HG03354 (cell line): Measurements from ENCODE around the gene SUSD4.

Experiments used
- ATAC-seq: cut with Tn5 transposase; IDR thresholded peaks from one replicate; pipeline ENCODE4 v1.9.1; 2021; ENCODE audit warnings: mild to moderate bottlenecking; ENCODE audit not compliant: unreplicated experiment, poor library complexity, severe bottlenecking

SUSD4 gene

DNA sequence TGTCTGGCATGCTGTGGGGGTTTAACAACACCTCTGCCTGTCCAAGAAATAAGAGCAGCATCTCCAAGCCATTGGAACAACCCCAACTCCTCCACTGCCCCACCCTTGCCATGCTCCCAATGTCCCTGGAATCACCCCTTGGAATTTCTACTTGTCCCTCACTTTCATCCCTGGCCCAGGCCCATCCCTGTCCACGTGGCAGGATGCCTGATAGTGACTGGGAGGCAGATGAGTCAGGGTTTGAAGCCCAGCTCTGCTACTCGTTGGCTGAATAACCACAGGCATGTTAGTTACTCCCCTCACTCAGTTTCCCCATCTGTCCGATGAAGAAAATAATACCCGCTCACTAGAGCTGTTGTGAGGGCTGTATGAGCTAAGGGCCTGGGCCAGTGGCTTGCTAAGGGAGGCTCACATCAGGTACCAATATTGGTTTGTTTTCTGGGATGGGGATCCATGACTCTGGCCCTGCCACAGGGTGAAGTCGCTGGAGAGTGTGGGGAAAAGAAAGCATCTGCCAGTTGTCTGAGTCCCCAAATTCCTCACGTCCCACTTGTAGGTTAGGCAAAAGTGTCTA is 121.5 kb downstream of the SUSD4 start:
- ATAC-seq: no peak

DNA sequence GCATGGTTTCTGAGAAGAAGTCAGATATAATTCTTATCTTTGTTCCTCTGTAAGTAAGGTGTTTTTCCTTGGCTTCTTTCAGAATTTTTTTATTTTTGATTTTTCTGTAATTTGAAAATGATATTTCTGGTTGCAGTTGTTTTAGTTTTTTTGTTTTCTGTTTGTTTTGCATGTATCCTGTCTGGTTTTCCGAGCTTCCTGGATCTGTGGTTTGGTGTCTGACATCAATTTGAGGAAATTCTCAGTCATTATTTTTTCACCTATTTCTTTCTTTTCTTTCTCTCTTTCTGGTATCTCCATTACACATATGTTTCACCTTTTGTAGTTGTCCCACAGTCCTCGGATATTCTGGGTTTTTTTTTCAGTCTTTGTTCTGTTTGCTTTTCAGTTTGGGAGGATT is 123.9 kb downstream of the SUSD4 start:
- ATAC-seq: no peak

DNA sequence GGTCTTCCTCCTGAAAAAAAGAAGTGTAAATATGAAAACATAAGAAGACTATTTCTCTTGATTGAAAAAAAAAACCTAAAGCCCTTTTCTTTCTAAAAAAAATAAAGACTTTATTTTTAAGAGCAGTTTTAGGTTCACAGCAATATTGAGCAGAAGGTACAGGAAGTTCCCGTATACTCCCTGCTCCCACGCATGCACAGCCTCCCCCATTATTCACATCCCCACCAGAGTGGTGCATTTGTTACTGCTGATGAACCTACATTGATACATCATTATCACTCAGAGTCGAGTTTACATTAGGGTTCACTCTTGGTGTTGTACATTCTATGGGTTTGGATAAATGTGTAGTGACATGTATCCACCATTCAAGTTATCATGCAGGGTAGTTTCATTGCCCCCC is 128.9 kb downstream of the SUSD4 start:
- no peak for ATAC-seq

DNA sequence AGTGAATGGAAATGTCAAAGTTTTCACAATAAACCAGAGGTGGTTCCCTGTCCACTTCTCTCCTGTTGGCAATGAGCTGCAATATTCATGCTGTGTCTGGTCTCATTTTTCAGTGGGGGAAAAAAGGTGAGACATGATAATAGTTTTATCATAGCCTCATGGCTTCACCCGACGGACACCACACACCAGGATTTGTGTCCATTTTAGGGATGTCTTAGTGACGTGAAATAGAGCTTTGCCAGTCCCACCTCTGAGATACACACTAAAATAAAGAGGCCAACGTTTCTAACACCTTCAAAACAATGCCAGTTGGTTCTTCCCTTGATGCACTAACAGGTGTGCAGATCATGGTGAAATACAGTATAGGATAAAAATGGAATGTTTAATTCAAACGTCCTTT is 129.4 kb downstream of the SUSD4 start:
- no peak for ATAC-seq

DNA sequence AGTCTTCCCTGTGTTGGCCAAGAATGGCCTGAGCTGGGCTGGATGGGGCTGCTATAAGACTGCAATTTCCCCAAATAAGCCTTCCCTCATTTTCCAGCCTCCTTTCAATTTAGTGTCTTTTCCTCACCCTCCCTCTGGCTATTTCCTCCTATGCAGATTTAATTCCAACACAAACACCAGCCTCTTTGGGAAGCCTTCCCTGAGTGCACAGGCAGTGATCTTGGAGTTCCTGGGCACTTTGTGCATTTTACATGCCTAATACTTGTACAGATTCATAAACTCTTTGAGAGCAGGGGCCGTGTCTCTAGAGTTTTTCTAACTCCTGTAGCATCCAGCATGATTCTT is 129.8 kb downstream of the SUSD4 start:
- ATAC-seq: no peak

DNA sequence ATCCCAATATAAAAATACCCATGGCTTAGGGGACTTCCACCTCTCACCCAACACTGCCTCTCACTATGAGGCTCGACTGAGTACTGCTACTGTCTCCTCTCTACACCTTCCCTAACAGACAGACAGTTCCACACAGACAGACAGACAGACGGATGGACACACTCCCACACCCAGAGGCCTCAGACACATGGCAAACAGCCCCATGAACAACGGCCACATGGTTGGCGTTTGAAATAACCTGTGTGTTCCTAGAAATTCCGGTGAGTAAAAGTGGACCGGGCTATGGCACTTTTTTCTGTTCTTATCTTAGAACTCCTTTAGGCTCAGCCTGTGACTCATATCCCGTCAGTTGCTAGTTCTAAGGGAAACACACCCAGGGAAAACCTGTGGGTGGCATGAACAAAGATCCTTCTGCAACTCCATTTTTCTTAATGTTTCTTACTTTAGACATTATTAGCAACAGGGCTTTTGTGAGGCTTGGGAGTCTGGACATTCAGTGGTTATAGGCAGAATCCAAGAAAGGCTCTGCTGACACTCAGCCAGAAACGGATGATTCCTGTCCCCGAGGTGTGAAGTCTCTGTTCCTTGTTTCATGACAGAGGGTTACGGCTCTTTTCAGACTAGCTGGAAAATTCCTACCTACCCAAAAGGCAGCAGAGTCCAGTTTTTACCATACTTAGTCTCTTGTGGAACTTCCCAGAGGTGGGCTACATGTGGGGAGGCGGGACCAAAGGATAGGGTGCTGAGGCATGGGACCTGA is 130.4 kb downstream of the SUSD4 start:
- ATAC-seq: no peak

DNA sequence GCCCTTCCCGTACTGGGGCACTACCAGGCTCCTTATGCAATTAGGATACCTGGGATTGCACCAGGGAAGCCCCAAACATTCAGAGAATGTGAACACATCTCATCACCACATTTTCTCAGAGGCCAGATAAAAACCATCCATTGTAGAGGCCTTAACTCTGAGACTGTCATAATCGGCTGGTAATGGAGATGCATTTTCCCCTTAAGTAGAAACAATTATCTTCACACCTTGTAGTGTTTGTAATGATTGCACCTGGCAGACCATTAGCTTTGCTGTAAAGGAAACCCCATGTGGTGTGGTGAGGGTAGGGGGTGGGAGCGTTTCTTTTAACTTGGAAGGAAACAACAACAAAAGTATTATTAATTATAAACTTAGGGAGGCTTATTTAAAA is 131.0 kb downstream of the SUSD4 start:
- ATAC-seq: no peak

DNA sequence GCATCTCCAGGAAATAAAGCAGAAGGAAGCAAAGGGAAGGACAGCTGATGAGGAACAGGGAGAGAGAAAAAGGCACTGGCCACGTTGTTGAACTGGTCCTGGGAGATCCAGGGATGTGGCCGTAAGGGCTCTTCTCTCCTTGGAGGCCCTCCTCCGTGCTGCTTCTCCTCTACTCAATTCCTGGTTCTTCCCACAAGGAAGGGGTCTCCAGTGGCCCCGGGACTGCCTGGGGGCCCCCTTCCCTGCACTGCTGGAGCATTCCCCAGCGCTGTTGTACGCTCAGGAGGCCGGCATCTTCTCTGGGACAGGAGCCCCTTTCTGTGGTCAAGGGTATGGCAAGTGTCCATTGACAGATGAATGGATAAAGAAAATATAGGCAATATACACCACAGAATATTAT is 132.4 kb downstream of the SUSD4 start:
- no peak for ATAC-seq

DNA sequence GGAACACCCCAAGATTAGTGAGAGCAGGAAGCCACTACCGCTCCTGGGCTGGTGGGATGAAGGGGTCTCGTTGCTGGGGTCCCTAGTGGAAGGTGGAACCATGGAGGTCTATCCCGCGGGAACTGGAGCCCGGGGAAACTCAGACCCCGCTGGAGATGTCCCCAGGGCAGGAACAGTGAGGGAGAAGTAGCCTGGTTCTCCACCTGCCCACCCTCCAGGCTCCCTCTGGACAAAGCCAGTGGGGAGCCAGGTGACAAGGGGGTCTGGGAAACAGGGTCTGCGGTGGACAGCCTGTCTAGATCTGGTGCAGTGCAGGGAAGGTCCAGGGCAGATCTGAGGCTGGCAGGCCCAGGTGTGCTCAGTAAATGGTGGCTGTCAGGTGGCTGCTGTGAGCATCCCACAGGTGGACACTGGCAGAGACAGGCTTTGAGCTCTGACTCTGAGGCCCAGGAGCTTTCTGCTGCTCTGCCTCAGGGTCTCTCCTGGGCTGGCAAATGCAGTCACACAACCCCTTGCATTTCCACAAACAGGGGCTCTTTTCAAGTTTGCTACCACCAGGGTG is 132.9 kb downstream of the SUSD4 start:
- ATAC-seq: no peak

DNA sequence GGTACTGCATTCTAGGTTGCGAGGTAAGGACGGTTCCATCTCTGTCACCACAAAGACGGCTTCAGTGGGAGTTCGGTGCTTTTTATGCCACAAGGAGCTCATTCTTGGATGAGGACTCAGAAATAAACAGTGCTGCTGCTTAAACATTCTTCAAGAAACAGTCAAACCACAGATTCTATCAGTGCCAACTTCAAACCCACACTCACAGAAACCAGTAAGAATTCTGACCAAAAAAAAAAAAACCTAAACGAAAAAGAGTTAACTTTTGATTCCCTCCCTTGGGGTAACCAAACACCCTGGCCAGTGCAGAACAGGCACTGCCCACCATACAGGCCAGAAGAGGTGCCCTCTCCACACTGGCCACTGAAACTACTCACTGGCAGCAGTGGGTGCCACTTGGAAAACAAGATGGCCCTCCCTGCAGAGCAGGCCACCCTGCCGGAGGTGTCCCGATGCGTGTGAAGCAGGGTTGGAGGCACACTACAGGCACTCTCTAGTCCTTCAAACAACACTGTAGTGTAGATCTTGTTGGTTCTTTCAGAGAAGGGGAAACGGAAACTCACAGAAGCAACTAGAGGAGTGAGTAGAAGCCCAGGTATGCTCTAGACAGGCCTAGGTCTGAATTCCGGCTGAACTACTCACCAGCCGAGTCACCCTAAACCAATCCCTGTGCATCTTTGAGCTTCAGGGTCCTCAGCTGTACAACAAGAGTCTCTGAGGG is 133.7 kb downstream of the SUSD4 start:
- no peak for ATAC-seq

DNA sequence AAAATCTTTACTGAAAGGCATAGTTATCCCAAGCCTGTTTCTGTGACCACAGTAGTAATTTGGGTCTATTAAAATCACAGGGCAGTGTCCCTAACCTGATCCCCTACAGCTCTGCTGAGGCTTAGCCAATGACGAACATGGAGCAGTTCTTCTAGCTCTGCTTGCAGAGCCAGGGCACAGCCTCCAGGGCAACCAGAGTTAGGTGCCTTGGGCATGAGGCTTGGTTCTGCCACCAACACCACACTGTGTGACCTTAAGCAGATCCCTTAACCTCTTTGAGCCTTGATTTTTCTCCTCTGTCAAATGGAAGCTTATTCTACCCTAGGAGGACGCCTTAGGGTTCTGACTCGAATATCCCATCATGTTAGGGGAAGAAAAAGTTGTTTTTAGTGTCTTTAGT is 134.2 kb downstream of the SUSD4 start:
- ATAC-seq: no peak

DNA sequence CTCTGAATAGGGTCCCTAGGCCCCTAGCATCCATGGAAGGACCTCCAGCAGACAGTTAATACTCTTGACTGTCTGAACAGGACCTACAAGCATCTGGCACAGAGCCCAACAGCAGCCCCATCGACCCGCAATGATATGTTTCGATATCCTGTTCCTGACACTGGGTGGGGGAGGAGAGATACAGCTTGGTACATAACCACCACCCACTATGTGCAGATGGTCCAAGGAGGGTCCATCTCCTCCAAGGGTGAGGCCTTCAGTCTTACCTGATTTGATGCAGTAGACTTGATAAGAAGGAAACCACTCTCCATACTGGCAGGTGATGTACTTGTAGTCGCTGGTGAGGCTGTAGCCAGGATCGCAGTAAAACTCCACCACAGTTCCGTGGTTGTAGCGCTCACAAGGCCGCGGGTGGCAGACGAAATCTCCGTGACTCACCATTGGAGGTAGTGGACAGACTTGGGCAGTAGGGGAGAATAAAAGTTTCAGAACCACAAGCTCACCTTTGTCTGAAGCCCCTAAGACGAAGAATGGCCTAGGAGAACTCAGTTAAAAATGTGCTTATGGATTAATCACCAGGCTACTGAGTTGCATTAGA is 134.9 kb downstream of the SUSD4 start:
- no peak for ATAC-seq

DNA sequence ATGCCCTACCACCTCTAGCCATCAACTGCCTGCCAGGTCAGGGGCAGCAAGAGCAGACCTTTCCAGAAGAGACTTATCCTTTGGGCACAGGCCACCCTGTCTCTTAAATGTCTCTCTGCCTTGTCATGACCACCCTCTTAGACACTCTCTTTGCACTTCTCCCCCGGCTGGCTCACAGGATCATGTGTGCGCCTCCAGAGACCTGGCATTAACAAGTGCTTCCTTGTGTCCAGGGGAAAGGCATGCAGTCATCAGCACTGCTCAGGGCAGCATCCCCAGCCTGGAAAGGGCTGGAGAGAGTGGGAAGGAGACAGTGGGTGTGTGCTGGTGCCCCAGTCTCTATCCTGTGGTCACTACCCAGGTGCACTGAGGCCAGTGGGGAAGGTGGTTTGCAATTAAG is 135.8 kb downstream of the SUSD4 start:
- ATAC-seq: no peak

DNA sequence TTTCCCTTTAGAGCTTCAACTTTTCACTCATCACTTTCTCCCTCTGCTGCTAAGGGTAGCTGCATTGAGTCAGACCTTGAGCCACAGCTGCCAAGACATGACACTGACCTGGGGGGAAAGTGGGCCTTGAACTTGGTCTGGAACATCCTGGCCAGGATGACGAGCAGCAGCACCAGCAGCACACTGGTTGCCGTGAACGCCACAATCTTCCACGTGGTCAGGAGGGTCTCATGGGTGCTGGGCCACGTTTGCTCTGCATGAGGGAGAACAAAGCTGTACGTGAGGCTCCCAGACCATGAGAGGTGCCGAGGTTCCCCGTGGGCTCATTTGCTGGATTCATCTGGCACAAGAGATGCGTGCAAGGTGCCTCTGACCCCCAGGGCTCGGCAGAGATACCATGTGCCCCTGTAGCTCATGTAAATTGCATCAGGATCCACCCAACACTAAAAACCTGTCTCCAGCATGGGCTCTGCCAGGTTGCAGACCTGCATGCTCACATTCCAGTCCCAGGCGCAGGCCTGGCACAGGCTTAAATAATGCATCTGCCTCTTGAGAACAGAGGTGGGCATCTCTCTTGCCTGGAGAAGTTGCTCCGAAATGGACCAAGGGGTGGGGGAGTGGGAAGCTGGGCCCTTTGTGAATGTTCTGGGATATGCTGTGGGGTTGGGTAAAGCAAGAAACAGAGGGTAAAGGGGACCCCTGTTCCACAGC is 136.3 kb downstream of the SUSD4 start:
- no peak for ATAC-seq

DNA sequence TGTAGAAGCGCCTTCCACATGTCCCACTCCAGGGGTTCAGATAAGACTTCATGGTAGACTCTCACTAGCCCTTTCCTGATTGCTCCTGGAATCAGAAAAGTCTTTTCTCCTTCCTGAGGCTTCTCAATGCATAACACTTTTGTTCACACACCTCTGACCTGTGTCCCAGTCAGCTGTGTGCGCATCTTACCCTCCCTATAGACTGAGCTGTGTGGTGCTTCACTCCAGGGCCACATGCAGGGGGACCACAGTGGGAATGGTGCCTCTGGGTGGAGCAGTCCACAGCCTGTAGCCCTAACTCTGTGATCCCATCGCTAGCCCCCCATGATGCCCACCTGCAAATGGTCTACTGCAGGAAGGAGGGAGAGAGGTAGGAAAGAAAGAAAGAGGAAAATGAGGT is 136.9 kb downstream of the SUSD4 start:
- no peak for ATAC-seq

DNA sequence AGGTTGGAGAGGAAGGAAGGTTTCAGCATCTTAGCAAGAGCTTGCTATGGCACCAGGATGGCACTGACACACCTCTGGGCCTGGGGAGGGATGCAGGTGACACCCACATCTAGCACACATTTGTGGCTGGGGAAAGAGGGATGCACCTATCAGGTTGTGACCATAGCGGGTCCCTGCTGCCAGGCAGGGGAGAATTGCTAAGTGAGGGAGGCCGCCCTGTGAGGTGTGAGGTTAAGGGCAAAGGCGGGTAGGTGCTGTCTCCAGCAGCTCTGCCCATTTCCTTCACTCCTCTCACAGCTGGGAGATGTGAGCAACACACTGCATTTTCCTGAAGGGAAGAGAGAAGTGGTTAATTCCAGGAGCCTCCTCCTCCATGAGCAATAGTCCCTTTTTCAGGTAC is 137.7 kb downstream of the SUSD4 start:
- ATAC-seq: no peak

DNA sequence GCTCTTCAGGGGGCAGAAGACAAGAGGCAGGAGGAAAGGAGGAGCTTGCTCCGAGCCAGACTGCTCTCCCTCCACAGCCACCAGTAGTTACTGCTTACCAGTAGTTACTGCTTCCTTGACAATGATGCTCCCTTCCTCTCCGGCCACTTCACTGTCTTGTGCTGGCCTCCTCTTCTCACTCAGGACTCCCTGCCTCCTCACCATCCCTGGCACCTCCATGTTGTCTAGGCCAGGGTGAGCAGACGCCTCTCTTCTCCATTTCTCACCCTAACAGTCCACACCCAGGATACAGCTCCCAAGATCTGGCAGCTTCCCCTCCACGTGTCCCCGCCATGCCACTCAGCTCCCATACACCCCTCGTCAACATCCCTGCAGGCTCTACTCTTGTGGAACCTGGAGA is 138.5 kb downstream of the SUSD4 start:
- ATAC-seq: no peak

DNA sequence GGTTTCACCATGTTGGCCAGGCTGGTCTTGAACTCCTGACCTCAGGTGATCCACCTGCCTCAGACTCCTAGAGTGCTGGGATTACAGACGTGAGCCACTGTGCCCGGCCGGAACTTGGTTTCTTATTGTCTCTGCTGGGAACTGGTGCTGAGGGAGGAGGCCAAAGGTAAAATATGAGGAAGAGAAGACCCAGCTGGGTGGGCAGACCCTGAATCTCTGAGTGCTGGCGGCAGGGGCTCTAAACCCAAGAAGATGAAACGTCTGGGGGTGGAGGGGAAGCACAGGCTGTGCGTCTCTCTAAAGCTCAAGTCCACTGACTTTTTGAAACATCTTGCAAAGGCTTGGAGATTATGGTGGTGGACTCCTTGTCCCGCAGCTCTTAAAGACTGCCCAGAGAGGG is 138.9 kb downstream of the SUSD4 start:
- ATAC-seq: no peak

DNA sequence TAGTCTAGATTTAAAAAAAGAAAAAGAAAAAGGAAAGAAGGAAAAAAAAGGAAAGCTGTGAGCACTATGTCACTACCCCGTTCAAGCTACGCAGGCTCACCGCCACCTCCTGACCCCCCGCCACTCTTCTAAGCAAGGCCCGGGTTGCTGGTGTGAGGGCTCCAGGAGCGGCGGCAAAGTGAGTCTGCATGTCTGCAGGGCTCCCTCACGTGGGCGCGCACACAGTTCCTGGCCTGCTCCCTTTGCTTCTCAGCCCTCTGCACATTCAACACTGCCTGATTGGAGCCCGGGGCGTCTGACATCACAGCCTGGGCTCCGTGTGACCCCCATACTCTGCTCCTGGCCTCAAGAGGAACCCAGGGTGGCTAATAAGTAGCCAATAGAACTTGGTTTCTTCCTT is 139.5 kb downstream of the SUSD4 start:
- no peak for ATAC-seq
